Measurements from ENCODE around the gene MBD3L2B.

DNA sequence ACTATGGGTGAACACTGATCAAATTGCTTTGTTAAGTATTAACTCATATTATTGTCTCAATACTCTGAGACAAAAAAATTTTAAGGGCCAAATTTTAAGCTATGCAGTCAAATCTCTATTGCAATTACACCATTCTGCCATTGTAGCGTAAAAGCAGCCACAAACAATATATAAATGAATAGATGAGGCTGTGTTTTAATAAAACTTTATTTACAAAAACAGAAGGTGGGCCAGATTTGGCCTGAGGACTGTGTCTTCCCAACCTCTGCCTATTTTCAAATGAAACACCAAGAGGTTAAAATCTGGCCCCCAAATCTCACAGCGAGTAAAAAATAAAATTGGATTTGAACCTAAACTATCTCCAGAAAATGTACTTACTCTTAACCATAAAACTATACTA, 51.7 kb downstream of the MBD3L2B start:
- no peak for TF ChIP-seq EZH2 (IDR thresholded peaks at IDR 0.05)
- TF ChIP-seq, protein P1, sequence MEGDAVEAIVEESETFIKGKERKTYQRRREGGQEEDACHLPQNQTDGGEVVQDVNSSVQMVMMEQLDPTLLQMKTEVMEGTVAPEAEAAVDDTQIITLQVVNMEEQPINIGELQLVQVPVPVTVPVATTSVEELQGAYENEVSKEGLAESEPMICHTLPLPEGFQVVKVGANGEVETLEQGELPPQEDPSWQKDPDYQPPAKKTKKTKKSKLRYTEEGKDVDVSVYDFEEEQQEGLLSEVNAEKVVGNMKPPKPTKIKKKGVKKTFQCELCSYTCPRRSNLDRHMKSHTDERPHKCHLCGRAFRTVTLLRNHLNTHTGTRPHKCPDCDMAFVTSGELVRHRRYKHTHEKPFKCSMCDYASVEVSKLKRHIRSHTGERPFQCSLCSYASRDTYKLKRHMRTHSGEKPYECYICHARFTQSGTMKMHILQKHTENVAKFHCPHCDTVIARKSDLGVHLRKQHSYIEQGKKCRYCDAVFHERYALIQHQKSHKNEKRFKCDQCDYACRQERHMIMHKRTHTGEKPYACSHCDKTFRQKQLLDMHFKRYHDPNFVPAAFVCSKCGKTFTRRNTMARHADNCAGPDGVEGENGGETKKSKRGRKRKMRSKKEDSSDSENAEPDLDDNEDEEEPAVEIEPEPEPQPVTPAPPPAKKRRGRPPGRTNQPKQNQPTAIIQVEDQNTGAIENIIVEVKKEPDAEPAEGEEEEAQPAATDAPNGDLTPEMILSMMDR (IDR thresholded peaks at IDR 0.05), result no peak

Measured in neural progenitor cell (in vitro differentiated cells).